WTC11 (cell line): Measurements from ENCODE around the gene ATF1. TPM values are rescaled to one million over a fixed set of nuclear protein-coding genes. Genes with fewer than 3 reads are reported as not detected.
A peak's percentile ranks its signal among the peaks of the same experiment; 100 is the strongest.

Experiments
- ATAC-seq: fragments of 200-7000 bp; cut with Tn5 transposase; 2 replicates; pipeline ENCODE4 v1.10.0; 2021; ENCODE audit warnings: mild to moderate bottlenecking, moderate library complexity
- CTCF ChIA-PET: fragments of 300-600 bp; sonication (Branson Sonifier 250); formaldehyde crosslinking; loops from one replicate; lab custom pipeline; 2021; ENCODE audit warnings: antibody characterized with exemption; lab: Charles Lee
- POLR2A ChIA-PET: fragments of 350-600 bp; sonication (Branson Sonifier 250); formaldehyde crosslinking; loops from one replicate; lab custom pipeline; 2021; ENCODE audit warnings: antibody characterized with exemption; lab: Charles Lee
- DNase-seq: peaks from one replicate; pipeline ENCODE4 v3.0.0; 2021; ENCODE audit warnings: low spot score
- H3K27ac Mint-ChIP-seq: 2 replicates; pipeline ENCODE4 v1.8.0; 2021; ENCODE audit warnings: mixed read lengths
- H3K27me3 Mint-ChIP-seq: 2 replicates; pipeline ENCODE4 v1.8.0; 2021; ENCODE audit warnings: low read depth, mild to moderate bottlenecking, moderate library complexity, mixed read lengths
- H3K36me3 Mint-ChIP-seq: 2 replicates; pipeline ENCODE4 v1.8.0; 2021; ENCODE audit warnings: mixed read lengths
- H3K4me1 Mint-ChIP-seq: 2 replicates; pipeline ENCODE4 v1.8.0; 2022; ENCODE audit warnings: mixed read lengths
- H3K4me3 Mint-ChIP-seq: 2 replicates; pipeline ENCODE4 v1.8.0; 2021; ENCODE audit warnings: mild to moderate bottlenecking, moderate library complexity, mixed read lengths
- H3K9me3 Mint-ChIP-seq: 2 replicates; pipeline ENCODE4 v1.8.0; 2021; ENCODE audit warnings: mixed read lengths
- ARID4B ChIP-seq: sonication (generic); formaldehyde crosslinking; IDR thresholded peaks from 2 replicates; pipeline ENCODE4 v1.8.0; 2023; ENCODE audit warnings: missing genetic modification reagents, mild to moderate bottlenecking, borderline replicate concordance
- ATF3 ChIP-seq: sonication (generic); formaldehyde crosslinking; conservative IDR thresholded peaks from 2 replicates; pipeline ENCODE4 v1.8.1; 2022; ENCODE audit warnings: mild to moderate bottlenecking, missing genetic modification reagents
- E2F5 ChIP-seq: sonication (generic); formaldehyde crosslinking; IDR thresholded peaks from 2 replicates; pipeline ENCODE4 v1.8.1; 2022; ENCODE audit warnings: mild to moderate bottlenecking, moderate library complexity, missing genetic modification reagents
- HMGXB4 ChIP-seq: sonication (generic); formaldehyde crosslinking; IDR thresholded peaks from 2 replicates; pipeline ENCODE4 v1.8.1; 2023; ENCODE audit warnings: mild to moderate bottlenecking, moderate library complexity, missing genetic modification reagents
- IRF1 ChIP-seq: sonication (generic); formaldehyde crosslinking; IDR thresholded peaks from 2 replicates; pipeline ENCODE4 v1.8.0; 2023; ENCODE audit warnings: missing genetic modification reagents
- NR1H2 ChIP-seq: sonication (generic); formaldehyde crosslinking; IDR thresholded peaks from 2 replicates; pipeline ENCODE4 v1.9.0; 2021; ENCODE audit warnings: mild to moderate bottlenecking, moderate library complexity, missing genetic modification reagents
- NR2C2 ChIP-seq: sonication (generic); formaldehyde crosslinking; IDR thresholded peaks from 2 replicates; pipeline ENCODE4 v1.8.0; 2022; ENCODE audit warnings: mild to moderate bottlenecking, missing genetic modification reagents
- OVOL2 ChIP-seq: fragments of 250-450 bp; sonication (Bioruptor Pico); IDR thresholded peaks from 2 replicates; pipeline ENCODE4 v1.9.0; 2021; ENCODE audit warnings: mild to moderate bottlenecking, borderline replicate concordance
- PRRX2 ChIP-seq: fragments of 250-450 bp; sonication (Bioruptor Pico); IDR thresholded peaks from 2 replicates; pipeline ENCODE4 v1.8.0; 2021; ENCODE audit warnings: mild to moderate bottlenecking
- SMAD3 ChIP-seq: sonication (generic); formaldehyde crosslinking; IDR thresholded peaks from 2 replicates; pipeline ENCODE4 v1.8.0; 2022; ENCODE audit warnings: missing genetic modification reagents, mild to moderate bottlenecking, borderline replicate concordance
- SMAD4 ChIP-seq: sonication (generic); formaldehyde crosslinking; IDR thresholded peaks from 2 replicates; pipeline ENCODE4 v1.8.0; 2022; ENCODE audit warnings: mild to moderate bottlenecking, missing genetic modification reagents
- SP1 ChIP-seq: sonication (generic); formaldehyde crosslinking; conservative IDR thresholded peaks from 2 replicates; pipeline ENCODE4 v1.8.1; 2022; ENCODE audit warnings: missing genetic modification reagents
- TEAD1 ChIP-seq: sonication (generic); formaldehyde crosslinking; IDR thresholded peaks from 2 replicates; pipeline ENCODE4 v1.8.0; 2022; ENCODE audit warnings: mild to moderate bottlenecking, missing genetic modification reagents
- ZBTB43 ChIP-seq: sonication (generic); formaldehyde crosslinking; IDR thresholded peaks from 2 replicates; pipeline ENCODE4 v1.8.1; 2023; ENCODE audit warnings: mild to moderate bottlenecking, missing genetic modification reagents
- ZNF396 ChIP-seq: fragments of 250-450 bp; sonication (Bioruptor Pico); IDR thresholded peaks from 2 replicates; pipeline ENCODE4 v1.8.0; 2021; ENCODE audit warnings: mild to moderate bottlenecking, moderate library complexity, borderline replicate concordance
- ZNF671 ChIP-seq: fragments of 250-450 bp; sonication (Bioruptor Pico); IDR thresholded peaks from 2 replicates; pipeline ENCODE4 v1.8.0; 2021; ENCODE audit warnings: mild to moderate bottlenecking
- total RNA-seq: library from RNA; stranded (reverse); gene quantifications from 3 replicates; pipeline ENCODE4 v1.2.3, GENCODE V29; 2021
- TF ChIP-seq, protein P1 (sequence below): fragments of 250-450 bp; sonication (Bioruptor Pico); IDR thresholded peaks from 2 replicates; pipeline ENCODE4 v1.9.0; 2021; ENCODE audit warnings: mild to moderate bottlenecking
- TF ChIP-seq, protein P2 (sequence below): sonication (generic); formaldehyde crosslinking; IDR thresholded peaks from 2 replicates; pipeline ENCODE4 v1.8.0; 2022; ENCODE audit warnings: missing genetic modification reagents

The ATF1 gene
- total RNA-seq, 1 experiment from 2014 or later: 34.8 TPM

- TF ChIP-seq, protein P1, sequence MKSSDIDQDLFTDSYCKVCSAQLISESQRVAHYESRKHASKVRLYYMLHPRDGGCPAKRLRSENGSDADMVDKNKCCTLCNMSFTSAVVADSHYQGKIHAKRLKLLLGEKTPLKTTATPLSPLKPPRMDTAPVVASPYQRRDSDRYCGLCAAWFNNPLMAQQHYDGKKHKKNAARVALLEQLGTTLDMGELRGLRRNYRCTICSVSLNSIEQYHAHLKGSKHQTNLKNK: no peak
- no peak for TF ChIP-seq ZNF396
- TF ChIP-seq OVOL2: no peak
- TF ChIP-seq NR2C2: no peak
- no peak for TF ChIP-seq ARID4B (CRISPR knock-in tag)
- no peak for TF ChIP-seq TEAD1 (CRISPR knock-in tag)
- TF ChIP-seq SP1: no peak
- TF ChIP-seq PRRX2 (CRISPR knock-in tag): no peak
- TF ChIP-seq HMGXB4 (CRISPR knock-in tag): no peak
- TF ChIP-seq ATF3: no peak
- TF ChIP-seq ZBTB43 (CRISPR knock-in tag): no peak
- TF ChIP-seq SMAD3 (CRISPR knock-in tag): no peak
- no peak for TF ChIP-seq E2F5 (CRISPR knock-in tag)
- no peak for TF ChIP-seq SMAD4 (CRISPR knock-in tag)
- no peak for TF ChIP-seq NR1H2
- Mint-ChIP-seq H3K4me3 (no peak overlapping the region), H3K9me3 (peaks cover 15% of the 10 kb centered on the region), H3K4me1 (peaks cover 5% of the 10 kb centered on the region; the same call in 1 of the 2 replicates), H3K27me3 (no peaks in the 10 kb centered on the region), H3K36me3 (peaks cover 39% of the 10 kb centered on the region), H3K27ac (0 out of 2 replicates have a peak overlapping the region, but pooled peaks have one; percentile 20)
- CTCF ChIA-PET: no interaction called here
- DNase-seq: no peak
- POLR2A ChIA-PET: no interaction called here
- no peak for ATAC-seq
Observed at GRCh38 chr12:50771409-50771808, 7.5 kb downstream of the ATF1 start.

GRCh38 chr12:50772470-50772869, 8.6 kb downstream of the ATF1 start:
- DNase-seq (no peak), ATAC-seq (no peak)
- TF ChIP-seq ZNF671 (CRISPR knock-in tag) (no peak), IRF1 (CRISPR knock-in tag) (no peak)
- TF ChIP-seq, protein P2, sequence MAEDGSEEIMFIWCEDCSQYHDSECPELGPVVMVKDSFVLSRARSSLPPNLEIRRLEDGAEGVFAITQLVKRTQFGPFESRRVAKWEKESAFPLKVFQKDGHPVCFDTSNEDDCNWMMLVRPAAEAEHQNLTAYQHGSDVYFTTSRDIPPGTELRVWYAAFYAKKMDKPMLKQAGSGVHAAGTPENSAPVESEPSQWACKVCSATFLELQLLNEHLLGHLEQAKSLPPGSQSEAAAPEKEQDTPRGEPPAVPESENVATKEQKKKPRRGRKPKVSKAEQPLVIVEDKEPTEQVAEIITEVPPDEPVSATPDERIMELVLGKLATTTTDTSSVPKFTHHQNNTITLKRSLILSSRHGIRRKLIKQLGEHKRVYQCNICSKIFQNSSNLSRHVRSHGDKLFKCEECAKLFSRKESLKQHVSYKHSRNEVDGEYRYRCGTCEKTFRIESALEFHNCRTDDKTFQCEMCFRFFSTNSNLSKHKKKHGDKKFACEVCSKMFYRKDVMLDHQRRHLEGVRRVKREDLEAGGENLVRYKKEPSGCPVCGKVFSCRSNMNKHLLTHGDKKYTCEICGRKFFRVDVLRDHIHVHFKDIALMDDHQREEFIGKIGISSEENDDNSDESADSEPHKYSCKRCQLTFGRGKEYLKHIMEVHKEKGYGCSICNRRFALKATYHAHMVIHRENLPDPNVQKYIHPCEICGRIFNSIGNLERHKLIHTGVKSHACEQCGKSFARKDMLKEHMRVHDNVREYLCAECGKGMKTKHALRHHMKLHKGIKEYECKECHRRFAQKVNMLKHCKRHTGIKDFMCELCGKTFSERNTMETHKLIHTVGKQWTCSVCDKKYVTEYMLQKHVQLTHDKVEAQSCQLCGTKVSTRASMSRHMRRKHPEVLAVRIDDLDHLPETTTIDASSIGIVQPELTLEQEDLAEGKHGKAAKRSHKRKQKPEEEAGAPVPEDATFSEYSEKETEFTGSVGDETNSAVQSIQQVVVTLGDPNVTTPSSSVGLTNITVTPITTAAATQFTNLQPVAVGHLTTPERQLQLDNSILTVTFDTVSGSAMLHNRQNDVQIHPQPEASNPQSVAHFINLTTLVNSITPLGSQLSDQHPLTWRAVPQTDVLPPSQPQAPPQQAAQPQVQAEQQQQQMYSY (CRISPR knock-in tag): no peak
- Mint-ChIP-seq H3K36me3 (peaks cover 39% of the 10 kb centered on the region), H3K4me3 (no peak overlapping the region), H3K9me3 (peaks cover 15% of the 10 kb centered on the region), H3K27ac (no peak overlapping the region), H3K27me3 (no peaks in the 10 kb centered on the region), H3K4me1 (no peaks in the 10 kb centered on the region)
- ChIA-PET CTCF (no interaction called here), POLR2A (no interaction called here)
